ENCODE measurements around the gene EPS8.

DNA sequence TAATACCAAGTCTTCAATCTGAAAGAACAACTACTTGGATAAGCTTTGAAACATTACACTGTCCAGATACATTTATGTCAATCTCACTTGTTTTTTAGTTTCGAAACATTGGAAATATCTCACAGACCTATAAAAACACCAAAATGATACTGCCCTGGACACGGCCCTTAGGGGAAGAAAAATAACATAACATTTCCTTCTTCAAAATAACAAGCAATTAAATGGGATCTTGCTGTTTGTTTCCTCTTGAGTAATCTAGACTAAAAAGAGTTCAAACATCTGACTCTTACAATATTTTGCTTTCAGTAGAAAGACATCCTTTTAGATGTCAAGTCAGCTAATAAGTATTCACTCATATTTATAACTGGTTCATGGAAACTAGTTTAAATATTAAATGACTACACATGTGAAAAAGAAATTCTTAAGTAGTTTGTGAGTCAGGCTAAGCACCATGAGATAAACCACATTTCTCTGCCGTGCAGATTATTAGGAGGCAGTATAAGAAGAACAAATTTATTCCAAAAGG, 87.5 kb downstream of the EPS8 start:
- TF ChIP-seq, protein P1, sequence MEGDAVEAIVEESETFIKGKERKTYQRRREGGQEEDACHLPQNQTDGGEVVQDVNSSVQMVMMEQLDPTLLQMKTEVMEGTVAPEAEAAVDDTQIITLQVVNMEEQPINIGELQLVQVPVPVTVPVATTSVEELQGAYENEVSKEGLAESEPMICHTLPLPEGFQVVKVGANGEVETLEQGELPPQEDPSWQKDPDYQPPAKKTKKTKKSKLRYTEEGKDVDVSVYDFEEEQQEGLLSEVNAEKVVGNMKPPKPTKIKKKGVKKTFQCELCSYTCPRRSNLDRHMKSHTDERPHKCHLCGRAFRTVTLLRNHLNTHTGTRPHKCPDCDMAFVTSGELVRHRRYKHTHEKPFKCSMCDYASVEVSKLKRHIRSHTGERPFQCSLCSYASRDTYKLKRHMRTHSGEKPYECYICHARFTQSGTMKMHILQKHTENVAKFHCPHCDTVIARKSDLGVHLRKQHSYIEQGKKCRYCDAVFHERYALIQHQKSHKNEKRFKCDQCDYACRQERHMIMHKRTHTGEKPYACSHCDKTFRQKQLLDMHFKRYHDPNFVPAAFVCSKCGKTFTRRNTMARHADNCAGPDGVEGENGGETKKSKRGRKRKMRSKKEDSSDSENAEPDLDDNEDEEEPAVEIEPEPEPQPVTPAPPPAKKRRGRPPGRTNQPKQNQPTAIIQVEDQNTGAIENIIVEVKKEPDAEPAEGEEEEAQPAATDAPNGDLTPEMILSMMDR (optimal IDR thresholded peaks at IDR 0.05 in 1 of 3, IDR thresholded peaks at IDR 0.05 in 1 of 3, conservative IDR thresholded peaks at IDR 0.05 in 1 of 3; ENCODE audit: extremely low read depth in 1 of 3, insufficient read depth in 2 of 3, low read length in 3 of 3): no peak
- no peak for TF ChIP-seq EZH2 (IDR thresholded peaks at IDR 0.05; ENCODE audit: low read length)
